ENCODE data around the gene TRMT11. TPM values are rescaled to one million over a fixed set of nuclear protein-coding genes. Genes with fewer than 3 reads are reported as not detected.
A peak's percentile ranks its signal among the peaks of the same experiment; 100 is the strongest.

Gene TRMT11
- total and polyA plus RNA-seq, 9 of the 15 experiments (the other 6 are each of a cell fraction or from before 2014, with no cell fraction given) = 38.8 to 88.0 (median 59.8) TPM

- TF ChIP-seq ZBTB40 (IDR thresholded peaks at IDR 0.05) (no peak), ZBTB40 (CRISPR knock-in tag; IDR thresholded peaks at IDR 0.05) (no peak), MAX (CRISPR knock-in tag; IDR thresholded peaks at IDR 0.05) (peak; percentile 69), RBM14 (IDR thresholded peaks at IDR 0.05; ENCODE audit: borderline replicate concordance, insufficient read depth, low read depth, low read length) (no peak), BDP1 (IDR thresholded peaks at IDR 0.05; ENCODE audit: insufficient read depth, insufficient read length) (no peak), KAT8 (IDR thresholded peaks at IDR 0.05; ENCODE audit: low read depth) (no peak), HDAC8 (tag; IDR thresholded peaks at IDR 0.05) (0 out of 2 replicates have a peak, but pooled peaks have one; percentile 8), CBX1 (IDR thresholded peaks at IDR 0.05; ENCODE audit: low read depth) (no peak), LEF1 (IDR thresholded peaks at IDR 0.05) (no peak)
Observed at GRCh38 chr6:126075335-126076071, 89.2 kb downstream of the TRMT11 start (continued).

All from K562 (cell line).